Esophagus squamous epithelium (tissue), 5 donors: ENCODE data around the gene RASA3. TPM values are rescaled to one million over a fixed set of nuclear protein-coding genes. Genes with fewer than 3 reads are reported as not detected.

Source experiments
- DNase-seq: peaks from one replicate; lab custom pipeline; 2025; lab: John Stamatoyannopoulos, UW
- H3K27ac ChIP-seq, 4 donors: fragments of 200-600 bp; sonication (generic); one replicate each; pipeline ENCODE4 v1.5.1; 2016 to 2019; ENCODE audit warnings: mild to moderate bottlenecking in 1 of 4
- H3K27me3 ChIP-seq, 4 donors: fragments of 200-600 bp; sonication (generic); 1 replicate in 3 of 4; 2 replicates in 1 of 4; pipeline versions ENCODE4 v1.5.1 to v1.6.0; 2017 to 2021; ENCODE audit warnings: antibody characterized with exemption in 1 of 4
- H3K36me3 ChIP-seq, 3 donors: fragments of 200-600 bp; sonication (generic); one replicate each; pipeline ENCODE4 v1.5.1; 2016 to 2019
- H3K4me1 ChIP-seq, 3 donors: fragments of 200-600 bp; sonication (generic); one replicate each; pipeline ENCODE4 v1.5.1; 2017 to 2019
- H3K4me3 ChIP-seq, 4 donors: fragments of 200-600 bp; sonication (generic); 1 replicate in 3 of 4; 2 replicates in 1 of 4; pipeline ENCODE4 v1.5.1; 2016 to 2019; ENCODE audit warnings: mild to moderate bottlenecking in 2 of 4, moderate library complexity in 1 of 4
- H3K9me3 ChIP-seq, 3 donors: fragments of 200-600 bp; sonication (generic); one replicate each; pipeline ENCODE4 v1.5.1; 2016 to 2019
- CTCF ChIP-seq, 6 experiments: fragments of 450-650 bp in 4 of 6; fragments of 200-600 bp in 2 of 6; sonication (generic) in 2 of 6; IDR thresholded peaks; one replicate each; pipeline ENCODE4 v1.5.1; 2016 to 2019; ENCODE audit warnings: antibody characterized with exemption in 6 of 6, mild to moderate bottlenecking in 4 of 6, moderate library complexity in 4 of 6
- POLR2A ChIP-seq, 4 donors: fragments of 450-650 bp; IDR thresholded peaks; one replicate each; pipeline ENCODE4 v1.6.1; 2017; ENCODE audit warnings: antibody characterized with exemption in 4 of 4, mild to moderate bottlenecking in 4 of 4, moderate library complexity in 3 of 4
- WGBS, 2 donors: methylation state at CpG; one replicate each; pipeline ENCODE4 v1.1.5; 2018; 5-methylcytosine and 5-hydroxymethylcytosine counted together
- intact Hi-C: fragments of 100-400 bp; cut with DNase I; formaldehyde crosslinking; loops from one replicate; pipeline ENCODE4 v1.15.0; 2022
- total RNA-seq, 4 donors: library from RNA; depleted of rRNA; stranded (reverse); fragments of >200 nt; gene quantifications; one replicate each; pipeline ENCODE4 v1.1.0, GENCODE V29; 2016
- donor health status: DM: yes; HTN: yes; CAD: no.

Gene RASA3
- total RNA-seq, 4 donors from 2014 or later = 1.4 to 8.8 (median 3.1) TPM

- Histone ChIP-seq H3K27ac (no peak overlapping the region), H3K27me3 (no peaks in the 10 kb centered on the region), H3K9me3 (no peaks in the 10 kb centered on the region), H3K4me3 (no peak overlapping the region), H3K36me3 (peaks cover 0 to 28% (median 7%) of the 10 kb centered on the region in 3 donors), H3K4me1 (no peaks in the 10 kb centered on the region)
- no peak for DNase-seq
- TF ChIP-seq CTCF (IDR thresholded peaks at IDR 0.05) (no peak), POLR2A (IDR thresholded peaks at IDR 0.05) (no peak)
- WGBS, 2 donors = 78 to 84% methylated on average over 38 to 41 of the region's 41 CpGs
- intact Hi-C loops = no loop called here
Measured at GRCh38 chr13:114004420-114005205, 127.8 kb downstream of the RASA3 start.

GRCh38 chr13:114002771-114003321 is 129.6 kb downstream of the RASA3 start:
- Histone ChIP-seq H3K4me1 (peaks cover 0 to 10% (median 0%) of the 10 kb centered on the region in 3 donors), H3K27ac (no peak overlapping the region), H3K27me3 (no peaks in the 10 kb centered on the region), H3K9me3 (no peaks in the 10 kb centered on the region), H3K36me3 (peaks cover 0 to 19% (median 0%) of the 10 kb centered on the region in 3 donors), H3K4me3 (no peak overlapping the region)
- intact Hi-C loops = no loop called here
- no peak for TF ChIP-seq CTCF (IDR thresholded peaks at IDR 0.05)
- TF ChIP-seq POLR2A (IDR thresholded peaks at IDR 0.05) = no peak
- no peak for DNase-seq
- WGBS, 2 donors = 77 to 90% methylated on average over 11 to 19 of the region's 24 CpGs

GRCh38 chr13:114002009-114002544 is 130.3 kb downstream of the RASA3 start:
- Histone ChIP-seq H3K4me1 (peaks cover 0 to 17% (median 0%) of the 10 kb centered on the region in 3 donors), H3K4me3 (no peak overlapping the region), H3K27ac (no peak overlapping the region), H3K36me3 (peaks cover 0 to 19% (median 0%) of the 10 kb centered on the region in 3 donors), H3K27me3 (no peaks in the 10 kb centered on the region), H3K9me3 (no peaks in the 10 kb centered on the region)
- intact Hi-C loops = no loop called here
- DNase-seq = no peak
- 45 to 66% methylated on average over 17 of the region's 27 CpGs for WGBS, 2 donors
- TF ChIP-seq POLR2A (IDR thresholded peaks at IDR 0.05) (no peak), CTCF (IDR thresholded peaks at IDR 0.05) (no peak)

- Histone ChIP-seq H3K36me3 (peaks cover 0 to 22% (median 2%) of the 10 kb centered on the region in 3 donors), H3K9me3 (no peaks in the 10 kb centered on the region), H3K4me1 (peaks cover 0 to 17% (median 0%) of the 10 kb centered on the region in 3 donors), H3K4me3 (no peak overlapping the region), H3K27me3 (no peaks in the 10 kb centered on the region), H3K27ac (no peak overlapping the region)
- intact Hi-C loops = no loop called here
- WGBS, 2 donors = 82% methylated on average over 12 of the region's 46 CpGs; no CpG with 5 or more reads in 1 of the 2 donors
- TF ChIP-seq POLR2A (IDR thresholded peaks at IDR 0.05) (no peak), CTCF (IDR thresholded peaks at IDR 0.05) (no peak)
- DNase-seq = no peak
Measured at GRCh38 chr13:114001331-114002008, 131.0 kb downstream of the RASA3 start.
